HG03378 (cell line): ENCODE results near the gene PTPRN2.

ENCODE experiments used
- ATAC-seq: cut with Tn5 transposase; IDR thresholded peaks from one replicate; pipeline ENCODE4 v1.9.1; 2021; ENCODE audit warnings: mild to moderate bottlenecking, moderate library complexity; ENCODE audit not compliant: unreplicated experiment

PTPRN2 gene

GRCh38 chr7:157643525-157643970 is 944.1 kb downstream of the PTPRN2 start:
- ATAC-seq: no peak

- ATAC-seq: no peak
These were observed 945.8 kb downstream of the PTPRN2 start for GRCh38 chr7:157641866-157642265.

- no peak for ATAC-seq
These were observed 947.5 kb downstream of the PTPRN2 start for GRCh38 chr7:157640144-157640543.

GRCh38 chr7:157638563-157638962 is 949.1 kb downstream of the PTPRN2 start:
- ATAC-seq: no peak

GRCh38 chr7:157637216-157637949 is 950.2 kb downstream of the PTPRN2 start:
- ATAC-seq: no peak

GRCh38 chr7:157635669-157636068 is 952.0 kb downstream of the PTPRN2 start:
- ATAC-seq: no peak

GRCh38 chr7:157635148-157635500 is 952.5 kb downstream of the PTPRN2 start:
- no peak for ATAC-seq

GRCh38 chr7:157634401-157635147 is 953.0 kb downstream of the PTPRN2 start:
- no peak for ATAC-seq

GRCh38 chr7:157633465-157634185 is 954.0 kb downstream of the PTPRN2 start:
- no peak for ATAC-seq

- ATAC-seq: no peak
These were observed 957.2 kb downstream of the PTPRN2 start for GRCh38 chr7:157630301-157630853.

- ATAC-seq: no peak
These were observed 959.2 kb downstream of the PTPRN2 start for GRCh38 chr7:157628456-157628855.

- ATAC-seq: no peak
These were observed 960.0 kb downstream of the PTPRN2 start for GRCh38 chr7:157627646-157628045.

- ATAC-seq: no peak
These were observed 960.6 kb downstream of the PTPRN2 start for GRCh38 chr7:157627033-157627432.

- no peak for ATAC-seq
These were observed 961.5 kb downstream of the PTPRN2 start for GRCh38 chr7:157625973-157626742.

- no peak for ATAC-seq
These were observed 964.1 kb downstream of the PTPRN2 start for GRCh38 chr7:157623556-157623955.

- no peak for ATAC-seq
These were observed 965.0 kb downstream of the PTPRN2 start for GRCh38 chr7:157622408-157623205.

GRCh38 chr7:157622000-157622399 is 965.6 kb downstream of the PTPRN2 start:
- no peak for ATAC-seq

- ATAC-seq: no peak
These were observed 966.4 kb downstream of the PTPRN2 start for GRCh38 chr7:157621131-157621681.

- ATAC-seq: no peak
These were observed 967.0 kb downstream of the PTPRN2 start for GRCh38 chr7:157620616-157621015.
